Mononuclear cell (primary cell): Measurements from ENCODE around the gene MYO5B. TPM values are rescaled to one million over a fixed set of nuclear protein-coding genes. Genes with fewer than 3 reads are reported as not detected.

Experiments used
- H3K27me3 ChIP-seq: 2 replicates; pipeline ENCODE4 v1.6.0; 2011; ENCODE audit warnings: low read length, control low read depth; ENCODE audit not compliant: insufficient read depth
- H3K4me1 ChIP-seq: 2 replicates; pipeline ENCODE4 v1.5.1; 2011; ENCODE audit warnings: mild to moderate bottlenecking, low read length, control low read depth; ENCODE audit not compliant: insufficient read depth
- H3K4me3 ChIP-seq: 2 replicates; pipeline ENCODE4 v1.5.1; 2011; ENCODE audit warnings: mild to moderate bottlenecking, low read length, moderate library complexity
- H3K9me3 ChIP-seq: 2 replicates; pipeline ENCODE4 v1.5.1; 2011; ENCODE audit warnings: low read depth, mild to moderate bottlenecking, control low read depth, low read length
- total RNA-seq: library from RNA; depleted of rRNA; stranded (reverse); fragments of >200 nt; gene quantifications from one replicate; pipeline ENCODE4 v1.2.3, GENCODE V29; 2012

MYO5B gene
- total RNA-seq, 1 donor = under 0.01 TPM

GRCh38 chr18:49926106-49926745, 268.7 kb downstream of the MYO5B start:
- Histone ChIP-seq H3K9me3 (no peaks in the 10 kb centered on the region), H3K4me1 (no peaks in the 10 kb centered on the region), H3K4me3 (no peak overlapping the region), H3K27me3 (peaks cover 9% of the 10 kb centered on the region)

GRCh38 chr18:49924293-49924983, 270.5 kb downstream of the MYO5B start:
- Histone ChIP-seq H3K4me1 (no peaks in the 10 kb centered on the region), H3K27me3 (peaks cover 19% of the 10 kb centered on the region), H3K4me3 (no peak overlapping the region), H3K9me3 (no peaks in the 10 kb centered on the region)

DNA sequence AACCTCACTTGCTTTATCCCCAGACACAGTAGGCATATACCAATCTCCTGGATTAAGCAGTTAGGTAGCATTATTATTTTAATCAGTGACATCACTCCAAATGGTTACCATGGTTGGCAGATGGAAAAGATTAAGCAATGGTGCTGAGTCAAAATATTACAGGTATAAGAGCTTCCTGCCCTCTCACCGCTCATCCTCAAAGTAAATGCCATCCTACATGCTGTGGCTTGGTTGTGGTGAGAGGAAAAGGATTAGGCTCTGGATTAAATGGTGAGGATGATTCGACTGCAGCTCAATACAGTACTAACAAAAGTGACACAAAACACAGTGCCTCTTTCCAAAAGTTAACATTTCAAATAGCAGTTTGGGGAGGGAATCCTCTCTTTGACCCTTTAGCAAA, 272.7 kb downstream of the MYO5B start:
- Histone ChIP-seq H3K9me3 (no peaks in the 10 kb centered on the region), H3K4me3 (no peak overlapping the region), H3K27me3 (peaks cover 21% of the 10 kb centered on the region), H3K4me1 (no peaks in the 10 kb centered on the region)

DNA sequence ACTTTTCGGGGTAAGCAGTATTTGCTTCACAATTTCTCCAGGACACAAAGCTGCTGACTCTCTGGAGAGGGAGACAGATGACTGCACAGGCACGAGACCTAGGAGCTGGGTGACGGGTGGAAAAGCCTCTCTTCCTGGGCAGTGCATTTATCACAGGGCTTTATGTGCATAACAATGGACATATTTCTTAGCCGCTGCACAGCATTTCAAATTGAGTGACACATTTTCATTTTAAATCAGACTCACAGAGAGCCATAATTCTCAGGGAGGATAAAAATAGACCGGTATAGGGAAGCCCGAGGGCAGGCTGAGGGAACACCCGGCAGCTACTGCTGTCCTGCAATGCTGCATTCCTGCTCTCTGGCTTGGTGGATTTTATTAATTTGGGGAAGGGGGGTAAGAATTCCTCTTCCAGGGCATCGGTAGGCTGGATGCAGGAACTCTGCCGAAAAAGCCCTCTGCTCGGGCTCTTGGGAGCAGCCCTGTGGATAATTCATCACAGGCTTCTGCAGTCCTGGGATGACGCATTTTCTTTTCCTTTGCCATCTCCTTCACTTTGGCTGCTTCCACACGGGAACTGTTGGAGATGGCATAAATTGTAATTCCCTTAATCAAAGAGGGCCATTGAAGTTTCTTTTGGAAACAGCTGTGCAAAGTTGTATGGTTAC, 273.5 kb downstream of the MYO5B start:
- H3K27me3 ChIP-seq = peaks cover 21% of the 10 kb centered on the region
- no peaks in the 10 kb centered on the region for H3K4me1 ChIP-seq
- no peaks in the 10 kb centered on the region for H3K9me3 ChIP-seq
- H3K4me3 ChIP-seq = no peak overlapping the region

DNA sequence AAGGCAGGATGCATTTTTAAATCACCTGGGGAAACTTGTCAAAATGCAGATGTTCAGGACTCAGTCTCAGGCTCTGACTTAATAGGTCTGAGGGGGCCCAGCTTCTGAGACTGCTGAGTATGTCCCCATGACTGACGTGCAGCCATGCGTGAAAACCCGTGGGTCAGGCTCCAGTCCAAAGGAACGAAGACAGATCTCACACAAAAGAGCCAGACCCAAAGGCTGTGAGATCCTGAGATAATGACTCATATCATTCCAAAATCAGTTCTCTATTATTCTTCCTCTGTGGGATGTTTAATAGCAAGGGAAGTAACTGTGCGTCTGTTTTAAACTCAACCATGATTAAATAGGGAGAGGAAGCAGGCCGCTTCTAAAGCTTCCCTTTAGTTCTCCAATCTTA, 274.2 kb downstream of the MYO5B start:
- Histone ChIP-seq H3K27me3 (peaks cover 21% of the 10 kb centered on the region), H3K4me1 (no peaks in the 10 kb centered on the region), H3K9me3 (no peaks in the 10 kb centered on the region), H3K4me3 (no peak overlapping the region)

DNA sequence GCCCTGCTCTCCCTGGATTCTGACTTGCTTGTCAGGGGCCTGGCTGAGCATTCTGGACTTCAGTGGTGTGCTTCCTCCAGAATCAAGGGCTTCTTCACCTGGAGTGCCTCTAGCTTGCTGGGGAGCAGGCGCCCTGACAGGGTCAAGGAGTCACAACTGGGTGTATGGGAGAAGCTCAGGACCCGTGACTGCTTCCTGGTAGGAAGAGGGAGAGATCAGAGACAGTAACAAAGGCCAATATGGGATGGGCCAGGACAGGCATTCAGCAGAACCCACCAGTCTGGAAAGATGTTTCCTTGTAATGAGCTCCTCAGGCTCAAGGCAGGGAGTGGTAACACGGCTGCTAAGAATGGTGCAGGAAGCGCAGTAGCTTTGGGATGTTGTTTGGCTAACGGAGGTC, 277.2 kb downstream of the MYO5B start:
- no peaks in the 10 kb centered on the region for H3K4me1 ChIP-seq
- H3K27me3 ChIP-seq = peaks cover 19% of the 10 kb centered on the region
- no peaks in the 10 kb centered on the region for H3K9me3 ChIP-seq
- no peak overlapping the region for H3K4me3 ChIP-seq

DNA sequence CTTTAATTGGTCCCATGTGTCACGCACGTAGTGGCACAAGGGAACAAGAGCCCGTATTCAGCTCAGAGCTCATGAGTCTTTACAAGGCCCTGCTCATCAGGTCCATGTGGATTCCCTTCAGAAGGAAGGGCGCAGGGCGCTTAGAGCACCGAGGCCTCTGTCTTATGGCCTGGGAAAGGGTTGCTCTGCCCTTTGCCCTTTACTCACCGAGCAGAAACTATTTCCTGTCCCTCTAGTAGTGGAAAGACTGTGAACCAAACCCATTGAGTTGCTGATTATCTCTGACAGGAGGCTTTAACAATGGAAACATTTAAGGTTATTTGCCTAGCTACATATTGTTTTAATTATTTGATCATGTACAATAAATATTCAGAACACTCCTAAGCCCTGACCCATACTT, 279.6 kb downstream of the MYO5B start:
- no peaks in the 10 kb centered on the region for H3K4me1 ChIP-seq

DNA sequence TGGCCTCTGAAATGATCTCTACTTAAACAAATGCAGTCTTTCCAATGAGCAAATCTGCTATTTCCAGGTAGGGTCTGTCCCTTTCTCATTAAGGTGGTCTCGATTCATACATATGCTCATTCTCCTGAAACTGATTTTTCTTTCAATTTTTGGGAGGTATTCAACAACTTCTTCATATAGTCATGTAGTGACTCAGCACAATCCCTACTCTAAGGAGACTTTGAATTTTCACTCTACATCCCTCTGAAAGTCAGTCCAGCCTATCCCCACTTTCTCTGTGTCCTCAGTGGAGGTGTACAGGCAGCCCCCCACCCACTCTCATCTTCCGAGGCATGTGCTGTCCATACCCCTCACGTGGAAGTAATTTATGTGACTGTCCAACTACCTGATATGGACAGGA, 281.7 kb downstream of the MYO5B start:
- H3K4me1 ChIP-seq = no peaks in the 10 kb centered on the region
- no peak overlapping the region for H3K4me3 ChIP-seq
- no peaks in the 10 kb centered on the region for H3K9me3 ChIP-seq
- no peaks in the 10 kb centered on the region for H3K27me3 ChIP-seq

More for the DNA sequence above, 279.6 kb downstream of the MYO5B start:
- peaks cover 6% of the 10 kb centered on the region for H3K27me3 ChIP-seq
- H3K9me3 ChIP-seq = no peaks in the 10 kb centered on the region
- no peak overlapping the region for H3K4me3 ChIP-seq

- Histone ChIP-seq H3K4me1 (no peaks in the 10 kb centered on the region), H3K4me3 (no peak overlapping the region), H3K9me3 (no peaks in the 10 kb centered on the region), H3K27me3 (no peaks in the 10 kb centered on the region)
These were observed 283.5 kb downstream of the MYO5B start for GRCh38 chr18:49911427-49911826.

GRCh38 chr18:49910986-49911385, 284.0 kb downstream of the MYO5B start:
- Histone ChIP-seq H3K27me3 (no peaks in the 10 kb centered on the region), H3K4me1 (no peaks in the 10 kb centered on the region), H3K9me3 (no peaks in the 10 kb centered on the region), H3K4me3 (no peak overlapping the region)

- no peaks in the 10 kb centered on the region for H3K4me1 ChIP-seq
- no peaks in the 10 kb centered on the region for H3K27me3 ChIP-seq
- H3K9me3 ChIP-seq = no peaks in the 10 kb centered on the region
- H3K4me3 ChIP-seq = no peak overlapping the region
These were observed 284.9 kb downstream of the MYO5B start for GRCh38 chr18:49910019-49910418.

DNA sequence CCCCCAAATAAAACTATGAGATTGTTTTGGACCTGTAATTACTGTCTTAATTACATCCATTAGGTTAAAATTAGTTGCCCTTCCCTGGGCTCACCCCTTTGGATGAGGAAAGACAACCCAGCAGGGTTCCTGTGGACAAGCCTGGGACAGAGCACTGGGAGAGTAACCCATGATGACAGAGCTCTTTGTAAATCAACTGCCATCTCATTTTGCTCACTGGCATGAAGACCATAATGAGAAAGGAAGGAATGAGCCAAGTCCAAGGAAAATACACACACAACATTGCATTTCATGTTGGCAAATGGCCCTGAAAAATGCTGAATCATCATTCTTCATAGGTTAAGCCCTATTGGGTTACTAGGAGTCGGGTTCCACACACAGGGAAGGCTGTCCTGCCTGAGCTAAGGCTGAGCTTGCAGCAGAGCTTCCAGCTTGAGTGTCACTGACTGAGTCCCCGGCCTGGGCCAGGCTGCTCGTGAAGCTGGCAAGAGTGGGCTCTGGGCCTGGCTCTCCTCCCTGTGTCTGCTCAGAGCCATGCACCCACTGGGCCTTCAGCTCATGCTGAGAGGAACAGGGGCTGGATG, 287.5 kb downstream of the MYO5B start:
- Histone ChIP-seq H3K4me1 (no peaks in the 10 kb centered on the region), H3K9me3 (no peaks in the 10 kb centered on the region), H3K27me3 (no peaks in the 10 kb centered on the region), H3K4me3 (no peak overlapping the region)

- H3K4me3 ChIP-seq = no peak overlapping the region
- H3K4me1 ChIP-seq = no peaks in the 10 kb centered on the region
- no peaks in the 10 kb centered on the region for H3K27me3 ChIP-seq
- no peaks in the 10 kb centered on the region for H3K9me3 ChIP-seq
These were observed 289.2 kb downstream of the MYO5B start for GRCh38 chr18:49905771-49906170.

GRCh38 chr18:49904871-49905555, 289.9 kb downstream of the MYO5B start:
- Histone ChIP-seq H3K27me3 (no peaks in the 10 kb centered on the region), H3K4me1 (no peaks in the 10 kb centered on the region), H3K4me3 (no peak overlapping the region), H3K9me3 (no peaks in the 10 kb centered on the region)

GRCh38 chr18:49901862-49902340, 293.0 kb downstream of the MYO5B start:
- Histone ChIP-seq H3K9me3 (no peaks in the 10 kb centered on the region), H3K4me3 (no peak overlapping the region), H3K27me3 (no peaks in the 10 kb centered on the region), H3K4me1 (no peaks in the 10 kb centered on the region)
